Neutrophil (primary cell): ENCODE data around the gene CTNNA2.

Source experiments
- H3K27ac ChIP-seq: fragments of 200-600 bp; sonication (generic); 2 replicates; pipeline ENCODE4 v1.5.1; 2016; ENCODE audit warnings: mild to moderate bottlenecking, moderate library complexity
- H3K27me3 ChIP-seq: fragments of 200-600 bp; sonication (generic); 2 replicates; pipeline ENCODE4 v1.6.0; 2016; ENCODE audit warnings: mild to moderate bottlenecking
- H3K36me3 ChIP-seq: fragments of 200-600 bp; sonication (generic); 2 replicates; pipeline ENCODE4 v1.5.1; 2017
- H3K4me1 ChIP-seq, 2 experiments: fragments of 200-600 bp in 1 of 2; sonication (generic) in 1 of 2; 1 replicate in 1 of 2; 2 replicates in 1 of 2; pipeline versions ENCODE4 v1.5.1 to v1.6.1; 2013 to 2016; ENCODE audit warnings: low read depth in 1 of 2, low read length in 1 of 2, mild to moderate bottlenecking in 1 of 2, moderate library complexity in 1 of 2; ENCODE audit not compliant: control insufficient read depth in 1 of 2, insufficient read depth in 1 of 2
- H3K4me3 ChIP-seq, 2 experiments: fragments of 200-600 bp in 1 of 2; sonication (generic) in 1 of 2; 1 replicate in 1 of 2; 2 replicates in 1 of 2; pipeline ENCODE4 v1.5.1; 2013 to 2016; ENCODE audit warnings: low read depth in 1 of 2, low read length in 1 of 2, mild to moderate bottlenecking in 1 of 2, moderate library complexity in 1 of 2
- H3K9me3 ChIP-seq: fragments of 200-600 bp; sonication (generic); 2 replicates; pipeline ENCODE4 v1.5.1; 2016
- CTCF ChIP-seq: fragments of 200-600 bp; sonication (generic); IDR thresholded peaks from 2 replicates; pipeline ENCODE4 v1.5.1; 2016; ENCODE audit warnings: antibody characterized with exemption

The CTNNA2 gene

GRCh38 chr2:79936715-79937114, 423.9 kb downstream of the CTNNA2 start:
- Histone ChIP-seq H3K36me3 (no peaks in the 10 kb centered on the region), H3K9me3 (no peaks in the 10 kb centered on the region), H3K27me3 (peaks cover 12% of the 10 kb centered on the region), H3K27ac (no peak overlapping the region), H3K4me3 (no peak overlapping the region), H3K4me1 (no peaks in the 10 kb centered on the region)
- no peak for TF ChIP-seq CTCF

DNA sequence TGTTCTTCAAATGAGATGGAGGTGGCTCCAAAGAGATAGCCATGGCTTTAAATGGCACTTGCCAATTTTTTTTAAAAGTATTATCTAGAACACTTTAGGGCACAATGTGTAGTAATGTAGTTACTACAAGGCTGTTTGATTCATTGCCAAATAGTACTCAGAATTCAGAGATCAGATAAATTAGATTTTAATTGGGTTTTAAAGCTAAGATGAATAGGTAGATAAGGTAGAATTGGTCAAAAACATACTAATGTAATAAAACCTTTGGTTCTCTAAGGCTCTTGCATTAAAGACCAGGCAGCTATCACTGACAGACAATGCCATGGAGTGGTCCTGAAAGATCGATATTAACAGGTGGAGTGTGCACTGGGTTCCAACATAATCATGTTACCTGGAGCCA, 425.8 kb downstream of the CTNNA2 start:
- Histone ChIP-seq H3K36me3 (no peaks in the 10 kb centered on the region), H3K27ac (no peak overlapping the region), H3K4me1 (no peaks in the 10 kb centered on the region), H3K9me3 (no peaks in the 10 kb centered on the region), H3K4me3 (no peak overlapping the region), H3K27me3 (peaks cover 12% of the 10 kb centered on the region)
- TF ChIP-seq CTCF, result no peak

DNA sequence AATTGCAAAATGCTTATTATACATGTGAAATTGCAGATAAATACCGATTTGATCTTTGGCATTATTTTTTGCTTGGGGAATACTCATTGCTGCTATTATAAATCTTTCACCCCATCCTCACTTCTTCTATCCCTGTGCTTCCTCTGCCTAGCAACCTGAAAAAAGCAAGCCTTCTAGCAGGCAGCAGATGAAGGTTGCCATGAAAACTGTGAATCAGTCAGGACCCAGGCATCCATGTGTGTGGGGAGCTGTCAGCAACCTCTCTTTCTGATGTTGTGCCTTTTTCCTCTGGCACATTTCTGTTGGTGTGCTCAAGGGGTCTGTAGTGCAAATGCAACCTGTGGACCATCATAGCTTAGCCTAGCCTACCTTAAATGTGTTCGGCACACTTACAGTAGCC, 427.5 kb downstream of the CTNNA2 start:
- no peaks in the 10 kb centered on the region for H3K36me3 ChIP-seq
- no peak overlapping the region for H3K4me3 ChIP-seq
- H3K27me3 ChIP-seq, result no peaks in the 10 kb centered on the region
- no peak for TF ChIP-seq CTCF
- no peaks in the 10 kb centered on the region for H3K4me1 ChIP-seq
- H3K27ac ChIP-seq, result no peak overlapping the region
- no peaks in the 10 kb centered on the region for H3K9me3 ChIP-seq

GRCh38 chr2:79941179-79941578, 428.3 kb downstream of the CTNNA2 start:
- no peak for TF ChIP-seq CTCF

DNA sequence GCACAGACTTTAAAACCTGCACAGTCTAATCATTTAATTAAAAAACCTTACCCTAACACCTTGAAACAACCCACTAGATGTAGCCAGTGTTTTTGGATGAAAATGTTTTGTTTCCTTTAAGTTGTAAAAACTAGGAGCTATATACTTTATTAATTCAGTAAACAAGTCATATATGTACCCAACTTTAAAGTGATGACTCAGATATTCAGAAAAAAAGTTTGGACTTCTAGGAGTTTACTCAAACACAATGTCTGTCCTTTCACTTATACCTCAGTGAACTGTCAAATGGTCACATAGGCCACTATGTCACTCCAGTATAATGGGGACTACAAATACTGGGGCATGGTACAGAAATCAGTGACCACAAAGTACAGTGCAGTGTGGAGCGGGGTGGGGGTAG, 431.4 kb downstream of the CTNNA2 start:
- H3K4me1 ChIP-seq, result no peaks in the 10 kb centered on the region
- no peaks in the 10 kb centered on the region for H3K36me3 ChIP-seq
- H3K27me3 ChIP-seq, result no peaks in the 10 kb centered on the region
- no peaks in the 10 kb centered on the region for H3K9me3 ChIP-seq
- no peak overlapping the region for H3K27ac ChIP-seq
- TF ChIP-seq CTCF, result no peak
- no peak overlapping the region for H3K4me3 ChIP-seq

More at GRCh38 chr2:79941179-79941578, 428.3 kb downstream of the CTNNA2 start:
- H3K9me3 ChIP-seq, result no peaks in the 10 kb centered on the region
- no peak overlapping the region for H3K4me3 ChIP-seq
- no peak overlapping the region for H3K27ac ChIP-seq
- H3K27me3 ChIP-seq, result no peaks in the 10 kb centered on the region
- H3K4me1 ChIP-seq, result no peaks in the 10 kb centered on the region
- H3K36me3 ChIP-seq, result no peaks in the 10 kb centered on the region
